Endodermal cell (in vitro differentiated cells): ENCODE data around the gene EID2. TPM values are rescaled to one million over a fixed set of nuclear protein-coding genes. Genes with fewer than 3 reads are reported as not detected.

Experiments
- DNase-seq: peaks from one replicate; pipeline ENCODE4 v3.0.0-alpha.2; 2017
- H3K27ac ChIP-seq: 2 replicates; pipeline ENCODE4 v1.5.1; 2013; ENCODE audit warnings: mild to moderate bottlenecking, low read depth, low read length, moderate library complexity
- H3K27me3 ChIP-seq: 2 replicates; pipeline ENCODE4 v1.6.1; 2013; ENCODE audit warnings: mild to moderate bottlenecking, low read length, moderate library complexity; ENCODE audit not compliant: insufficient read depth, control insufficient read depth, poor library complexity, severe bottlenecking
- H3K36me3 ChIP-seq: 2 replicates; pipeline ENCODE4 v1.7.0; 2013; ENCODE audit warnings: mild to moderate bottlenecking, low read length, moderate library complexity; ENCODE audit not compliant: control insufficient read depth, insufficient read depth
- H3K4me1 ChIP-seq: one replicate; pipeline ENCODE4 v1.7.0; 2013; ENCODE audit warnings: low read length; ENCODE audit not compliant: control insufficient read depth, insufficient read depth
- H3K4me3 ChIP-seq: 2 replicates; pipeline ENCODE4 v1.5.1; 2013; ENCODE audit warnings: mild to moderate bottlenecking, low read length, moderate library complexity
- H3K9ac ChIP-seq: 2 replicates; pipeline ENCODE4 v1.6.1; 2013; ENCODE audit warnings: mild to moderate bottlenecking, low read length, moderate library complexity; ENCODE audit not compliant: poor library complexity, severe bottlenecking; ENCODE audit errors: extremely low read depth
- H3K9me3 ChIP-seq: 2 replicates; pipeline ENCODE4 v1.6.1; 2013; ENCODE audit warnings: mild to moderate bottlenecking, low read length, moderate library complexity; ENCODE audit not compliant: control insufficient read depth
- H3K27ac Mint-ChIP-seq: 2 replicates; pipeline ENCODE4 v1.8.0; 2020; ENCODE audit warnings: mixed read lengths
- H3K27me3 Mint-ChIP-seq: 2 replicates; pipeline ENCODE4 v1.8.0; 2021; ENCODE audit warnings: mild to moderate bottlenecking, mixed read lengths; ENCODE audit not compliant: insufficient read depth
- H3K36me3 Mint-ChIP-seq: 2 replicates; pipeline ENCODE4 v1.8.0; 2020; ENCODE audit warnings: low read depth, mixed read lengths
- H3K4me1 Mint-ChIP-seq: 2 replicates; pipeline ENCODE4 v1.8.0; 2020; ENCODE audit warnings: mixed read lengths
- H3K4me3 Mint-ChIP-seq: 2 replicates; pipeline ENCODE4 v1.8.0; 2020; ENCODE audit warnings: mild to moderate bottlenecking, moderate library complexity, mixed read lengths
- H3K9me3 Mint-ChIP-seq: 2 replicates; pipeline ENCODE4 v1.8.0; 2020; ENCODE audit warnings: mild to moderate bottlenecking, mixed read lengths
- WGBS, 2 experiments: methylation state at CpG; one replicate each; pipeline versions ENCODE4 v1.1.5 to v1.1.7; 2013; ENCODE audit warnings: missing lambda C conversion rate in 2 of 2, mixed read lengths in 1 of 2; ENCODE audit not compliant: insufficient coverage in 1 of 2, insufficient read length in 1 of 2; 5-methylcytosine and 5-hydroxymethylcytosine counted together
- total RNA-seq, 2 donors: library from RNA; stranded (reverse); fragmentation: NEBNext Ultra II Directional in 1 of 2; extraction: Animal tissue kit (Norgen Biotek cat#: 25700) in 1 of 2; gene quantifications; 2 replicates in 1 of 2; 3 replicates in 1 of 2; pipeline ENCODE4 v1.2.1, GENCODE V29; 2021
- TF ChIP-seq, protein P1 (sequence below): fragments of 200-600 bp; sonication (generic); conservative IDR thresholded peaks from 2 replicates; pipeline ENCODE4 v1.5.0; 2021; ENCODE audit warnings: antibody characterized with exemption, mild to moderate bottlenecking

The EID2 gene
- total RNA-seq, 2 donors from 2014 or later, result 24.0 to 29.7 TPM

DNA sequence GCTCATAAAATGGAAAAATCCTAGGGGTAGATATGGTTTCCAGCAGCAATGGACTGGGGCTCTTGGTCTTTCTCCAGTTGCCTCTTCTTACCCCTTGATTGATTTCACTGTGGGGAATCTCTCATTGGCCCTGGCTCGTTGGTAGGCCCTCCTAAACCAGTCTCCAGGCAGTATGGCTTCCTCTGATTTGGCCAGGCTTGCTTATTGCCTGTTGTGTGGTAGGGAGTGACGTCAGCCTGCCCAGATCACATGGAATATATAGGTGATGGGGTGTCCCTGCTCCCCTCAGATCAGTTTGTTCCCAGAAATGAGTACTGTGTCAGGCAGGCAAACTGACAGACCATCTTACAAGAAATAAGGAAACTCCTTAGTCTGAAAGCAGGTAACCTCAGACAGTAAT, 30.7 kb downstream of the EID2 start:
- Mint-ChIP-seq H3K27me3 (peaks cover 79% of the 10 kb centered on the region), H3K36me3 (no peaks in the 10 kb centered on the region), H3K9me3 (peaks cover 8% of the 10 kb centered on the region), H3K4me3 (no peak overlapping the region), H3K4me1 (no peaks in the 10 kb centered on the region), H3K27ac (no peak overlapping the region)
- H3K4me1 ChIP-seq, result no peaks in the 10 kb centered on the region
- H3K36me3 ChIP-seq, result no peaks in the 10 kb centered on the region
- 66% methylated on average over 2 of the region's 2 CpGs; no CpG with 5 or more reads in 1 of the 2 experiments for WGBS, 2 experiments
- H3K27ac ChIP-seq, result no peak overlapping the region
- H3K9me3 ChIP-seq, result peaks cover 5% of the 10 kb centered on the region
- H3K9ac ChIP-seq, result no peak overlapping the region
- TF ChIP-seq, protein P1, sequence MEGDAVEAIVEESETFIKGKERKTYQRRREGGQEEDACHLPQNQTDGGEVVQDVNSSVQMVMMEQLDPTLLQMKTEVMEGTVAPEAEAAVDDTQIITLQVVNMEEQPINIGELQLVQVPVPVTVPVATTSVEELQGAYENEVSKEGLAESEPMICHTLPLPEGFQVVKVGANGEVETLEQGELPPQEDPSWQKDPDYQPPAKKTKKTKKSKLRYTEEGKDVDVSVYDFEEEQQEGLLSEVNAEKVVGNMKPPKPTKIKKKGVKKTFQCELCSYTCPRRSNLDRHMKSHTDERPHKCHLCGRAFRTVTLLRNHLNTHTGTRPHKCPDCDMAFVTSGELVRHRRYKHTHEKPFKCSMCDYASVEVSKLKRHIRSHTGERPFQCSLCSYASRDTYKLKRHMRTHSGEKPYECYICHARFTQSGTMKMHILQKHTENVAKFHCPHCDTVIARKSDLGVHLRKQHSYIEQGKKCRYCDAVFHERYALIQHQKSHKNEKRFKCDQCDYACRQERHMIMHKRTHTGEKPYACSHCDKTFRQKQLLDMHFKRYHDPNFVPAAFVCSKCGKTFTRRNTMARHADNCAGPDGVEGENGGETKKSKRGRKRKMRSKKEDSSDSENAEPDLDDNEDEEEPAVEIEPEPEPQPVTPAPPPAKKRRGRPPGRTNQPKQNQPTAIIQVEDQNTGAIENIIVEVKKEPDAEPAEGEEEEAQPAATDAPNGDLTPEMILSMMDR, result no peak
- H3K4me3 ChIP-seq, result no peak overlapping the region
- DNase-seq, result no peak
- H3K27me3 ChIP-seq, result peaks cover 66% of the 10 kb centered on the region

DNA sequence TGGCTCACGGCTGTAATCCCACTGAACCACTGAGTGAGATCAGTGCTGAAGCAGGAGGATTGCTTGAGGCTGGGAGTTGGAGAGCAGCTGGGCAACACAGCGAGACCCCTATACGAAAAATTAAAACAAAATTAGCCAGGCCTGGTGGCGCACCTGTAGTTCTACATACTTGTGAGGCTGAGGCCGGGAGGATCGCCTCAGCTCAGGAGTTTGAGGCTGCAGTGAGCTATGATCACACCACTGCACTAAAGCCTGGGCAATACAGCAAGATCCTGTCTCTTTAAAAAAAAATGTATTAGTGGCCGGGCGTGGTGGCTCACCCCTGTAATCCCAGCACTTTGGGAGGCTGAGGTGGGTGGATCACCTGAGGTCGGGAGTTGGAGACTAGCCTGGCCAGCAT, 31.3 kb downstream of the EID2 start:
- H3K27me3 Mint-ChIP-seq, result peaks cover 79% of the 10 kb centered on the region
- no peaks in the 10 kb centered on the region for H3K4me1 ChIP-seq

DNA sequence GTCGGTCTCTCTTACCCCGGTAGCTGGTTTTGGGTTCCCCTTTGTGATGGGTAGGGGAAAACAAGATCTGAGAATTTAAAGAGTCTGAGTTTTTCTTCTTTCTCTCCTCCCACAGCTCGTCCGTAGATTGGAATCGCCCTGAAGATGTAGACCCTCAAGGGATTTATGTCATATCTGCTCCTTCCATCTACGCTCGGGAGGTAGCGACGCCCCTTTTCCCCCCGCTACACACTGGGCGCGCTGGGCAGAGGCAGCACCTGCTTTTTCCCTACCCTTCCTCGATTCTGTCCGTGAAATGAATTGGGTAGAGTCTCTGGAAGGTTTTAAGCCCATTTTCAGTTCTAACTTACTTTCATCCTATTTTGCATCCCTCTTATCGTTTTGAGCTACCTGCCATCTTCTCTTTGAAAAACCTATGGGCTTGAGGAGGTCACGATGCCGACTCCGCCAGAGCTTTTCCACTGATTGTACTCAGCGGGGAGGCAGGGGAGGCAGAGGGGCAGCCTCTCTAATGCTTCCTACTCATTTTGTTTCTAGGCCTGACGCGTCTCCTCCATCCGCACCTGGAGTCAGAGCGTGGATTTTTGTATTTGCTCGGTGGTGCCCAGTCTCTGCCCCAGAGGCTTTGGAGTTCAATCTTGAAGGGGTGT, 32.1 kb downstream of the EID2 start:
- TF ChIP-seq, protein P1, result no peak
- peaks cover 66% of the 10 kb centered on the region for H3K27me3 ChIP-seq
- H3K4me1 Mint-ChIP-seq, result no peaks in the 10 kb centered on the region
- 36 to 45% methylated on average over 15 to 24 of the region's 24 CpGs for WGBS, 2 experiments
- H3K4me3 Mint-ChIP-seq, result peak overlapping the region; percentile 61
- DNase-seq, result no peak
- H3K36me3 ChIP-seq, result no peaks in the 10 kb centered on the region
- H3K36me3 Mint-ChIP-seq, result no peaks in the 10 kb centered on the region
- H3K9me3 Mint-ChIP-seq, result peaks cover 9% of the 10 kb centered on the region
- peak overlapping the region; percentile 79 for H3K4me3 ChIP-seq
- H3K9me3 ChIP-seq, result peaks cover 5% of the 10 kb centered on the region
- peaks cover 80% of the 10 kb centered on the region for H3K27me3 Mint-ChIP-seq
- no peaks in the 10 kb centered on the region for H3K4me1 ChIP-seq
- H3K27ac Mint-ChIP-seq, result no peak overlapping the region
- no peak overlapping the region for H3K9ac ChIP-seq
- H3K27ac ChIP-seq, result no peak overlapping the region

More for the DNA sequence above, 31.3 kb downstream of the EID2 start:
- H3K4me1 Mint-ChIP-seq, result no peaks in the 10 kb centered on the region
- 93 to 95% methylated on average over 8 to 9 of the region's 9 CpGs for WGBS, 2 experiments
- H3K4me3 Mint-ChIP-seq, result no peak overlapping the region
- Histone ChIP-seq H3K9me3 (peaks cover 5% of the 10 kb centered on the region), H3K36me3 (no peaks in the 10 kb centered on the region), H3K4me3 (no peak overlapping the region), H3K27ac (no peak overlapping the region), H3K9ac (no peak overlapping the region), H3K27me3 (peaks cover 66% of the 10 kb centered on the region)
- peaks cover 8% of the 10 kb centered on the region for H3K9me3 Mint-ChIP-seq
- no peak overlapping the region for H3K27ac Mint-ChIP-seq
- H3K36me3 Mint-ChIP-seq, result no peaks in the 10 kb centered on the region
- TF ChIP-seq, protein P1, result no peak
- DNase-seq, result no peak
